HepG2 (cell line): Measurements from ENCODE around the gene GRIK5. TPM values are rescaled to one million over a fixed set of nuclear protein-coding genes. Genes with fewer than 3 reads are reported as not detected.

ENCODE experiments used
- ATAC-seq: fragments of 200-7000 bp; cut with Tn5 transposase; 3 replicates; pipeline ENCODE4 v1.9.1; 2020; ENCODE audit warnings: mild to moderate bottlenecking, moderate library complexity
- BruUV-seq: library from RNA; stranded (reverse); fragments of 400-500 nt; replicated peaks from 2 replicates; lab custom pipeline; 2021; lab: Mats Ljungman, UMichigan
- CTCF ChIA-PET: fragments of 300-600 bp; formaldehyde crosslinking; extraction: SDS; loops from one replicate; lab custom pipeline; 2021; ENCODE audit warnings: low total read pairs, inconsistent platforms, low intra/inter-chr PET ratio; lab: Yijun Ruan, JAX
- POLR2A ChIA-PET: fragments of 350-600 bp; sonication (Branson Sonifier 250); formaldehyde crosslinking; loops from one replicate; lab custom pipeline; 2020; ENCODE audit warnings: antibody characterized with exemption, inconsistent platforms; lab: Yijun Ruan, JAX
- DNase-seq: peaks from one replicate; pipeline ENCODE4 v3.0.0-alpha.2; 2015; ENCODE audit warnings: low spot score
- FAIRE-seq: peaks from 3 replicates; lab custom pipeline; 2011; peaks lifted over from hg19 to GRCh38; lab: Jason Lieb, UNC
- H2AFZ ChIP-seq: one replicate; pipeline ENCODE4 v1.6.1; 2011; ENCODE audit warnings: low read length, inconsistent platforms
- H3K27ac ChIP-seq: fragments of 300-600 bp; 3 replicates; pipeline ENCODE4 v1.8.0; 2011; ENCODE audit warnings: mixed run types, mild to moderate bottlenecking, mixed read lengths, low read length, inconsistent platforms; ENCODE audit not compliant: insufficient read depth; ENCODE audit errors: extremely low read length
- H3K27me3 ChIP-seq, 2 experiments: fragments of 200-600 bp in 1 of 2; 2 replicates in 1 of 2; 3 replicates in 1 of 2; pipeline versions ENCODE4 v1.6.0 to v1.8.0; 2011; ENCODE audit warnings: low read length in 2 of 2, mild to moderate bottlenecking in 2 of 2, moderate library complexity in 2 of 2, inconsistent platforms in 1 of 2; ENCODE audit not compliant: insufficient read depth in 2 of 2, control insufficient read depth in 1 of 2
- H3K36me3 ChIP-seq, 2 experiments: fragments of 200-600 bp in 1 of 2; replicated peaks in 1 of 2; 2 replicates in 1 of 2; 3 replicates in 1 of 2; pipeline versions ENCODE4 v1.5.1 to v1.8.0; 2011; ENCODE audit warnings: low read length in 2 of 2, inconsistent platforms in 1 of 2; ENCODE audit not compliant: insufficient read depth in 2 of 2, control insufficient read depth in 1 of 2
- H3K4me1 ChIP-seq: 2 replicates; pipeline ENCODE4 v1.5.1; 2012; ENCODE audit warnings: low read length, inconsistent platforms; ENCODE audit not compliant: insufficient read depth
- H3K4me2 ChIP-seq: 2 replicates; pipeline ENCODE4 v1.6.0; 2011; ENCODE audit warnings: low read depth, low read length, inconsistent platforms
- H3K4me3 ChIP-seq, 3 experiments: fragments of 200-600 bp in 1 of 3; sonication (generic), shearing (Covaris generic) in 1 of 3; replicated peaks in 1 of 3; 2 replicates each; pipeline ENCODE4 v1.5.1; 2011 to 2016; ENCODE audit warnings: low read length in 3 of 3, inconsistent platforms in 2 of 3, low read depth in 2 of 3, mild to moderate bottlenecking in 2 of 3, control low read depth in 1 of 3, mixed read lengths in 1 of 3; ENCODE audit not compliant: insufficient read depth in 1 of 3
- H3K79me2 ChIP-seq: one replicate; pipeline ENCODE4 v1.6.1; 2011; ENCODE audit warnings: low read length, inconsistent platforms; ENCODE audit not compliant: insufficient read depth
- H3K9ac ChIP-seq: 2 replicates; pipeline ENCODE4 v1.6.0; 2011; ENCODE audit warnings: mild to moderate bottlenecking, low read depth, low read length, inconsistent platforms; ENCODE audit not compliant: insufficient read depth
- H3K9me3 ChIP-seq: 2 replicates; pipeline ENCODE4 v1.5.1; 2012; ENCODE audit warnings: mild to moderate bottlenecking, low read length
- H4K20me1 ChIP-seq: 2 replicates; pipeline ENCODE4 v1.6.0; 2011; ENCODE audit warnings: inconsistent platforms, mild to moderate bottlenecking, low read length, moderate library complexity; ENCODE audit not compliant: insufficient read depth
- CTCF ChIP-seq: sonication (generic); formaldehyde crosslinking; IDR thresholded peaks from 2 replicates; pipeline ENCODE4 v1.5.0; 2020; ENCODE audit warnings: mild to moderate bottlenecking, missing genetic modification reagents, moderate library complexity
- FOXM1 ChIP-seq: sonication (generic); formaldehyde crosslinking; IDR thresholded peaks from 2 replicates; pipeline ENCODE4 v1.5.0; 2020; ENCODE audit warnings: missing genetic modification reagents
- HNF4A ChIP-seq: sonication (generic); formaldehyde crosslinking; IDR thresholded peaks from 2 replicates; pipeline ENCODE4 v1.4.0; 2020; ENCODE audit warnings: missing genetic modification reagents
- MYC ChIP-seq: sonication (generic); formaldehyde crosslinking; IDR thresholded peaks from 2 replicates; pipeline ENCODE4 v1.9.0; 2021; ENCODE audit warnings: missing genetic modification reagents, borderline replicate concordance
- THYN1 ChIP-seq: sonication (generic); formaldehyde crosslinking; IDR thresholded peaks from 2 replicates; pipeline ENCODE4 v1.8.1; 2023; ENCODE audit warnings: low read depth, mild to moderate bottlenecking, moderate library complexity, missing genetic modification reagents, borderline replicate concordance
- ZBTB46 ChIP-seq: sonication (generic); formaldehyde crosslinking; IDR thresholded peaks from 2 replicates; pipeline ENCODE4 v1.4.0; 2020; ENCODE audit warnings: mild to moderate bottlenecking, missing genetic modification reagents, borderline replicate concordance
- ZNF432 ChIP-seq: sonication (generic); formaldehyde crosslinking; IDR thresholded peaks from 2 replicates; pipeline ENCODE4 v1.5.0; 2020; ENCODE audit warnings: missing genetic modification reagents, mild to moderate bottlenecking, borderline replicate concordance
- WGBS: methylation state at CpG from one replicate; pipeline ENCODE4 v1.1.6; 2017; ENCODE audit warnings: low lambda C conversion rate; 5-methylcytosine and 5-hydroxymethylcytosine counted together
- in situ Hi-C: cut with HindIII; loops from 2 replicates; pipeline ENCODE4 v1.10.0; 2017; ENCODE audit warnings: low pct_unique_long_range_greater_than_20kb; ENCODE audit not compliant: extremely low pct_ligation_motif_present
- intact Hi-C: fragments of 100-400 bp; cut with micrococcal nuclease; formaldehyde crosslinking; loops from one replicate; pipeline ENCODE4 v1.10.0; 2022; ENCODE audit not compliant: unreplicated experiment
- polyA plus RNA-seq, 8 experiments: library from polyadenylated mRNA; depleted of rRNA in 3 of 8; stranded (reverse) in 7 of 8; unstranded in 1 of 8; fragments of >200 nt; fragmentation: Illumina TruSeq in 4 of 8; extraction: Trizol in 4 of 8; gene quantifications; 2 replicates each; pipeline versions ENCODE4 v1.2.1 to v1.2.3, GENCODE V29; 2011 to 2016; ENCODE audit warnings: low read depth in 4 of 8, missing spikeins in 1 of 8, mixed read lengths in 1 of 8; ENCODE audit not compliant: insufficient read depth in 1 of 8
- total RNA-seq, 5 experiments: library from RNA; depleted of rRNA; stranded (reverse); fragments of >200 nt; fragmentation: Illumina TruSeq; extraction: Trizol; gene quantifications; 2 replicates each; pipeline ENCODE4 v1.2.3, GENCODE V29; 2016; ENCODE audit warnings: low read depth in 1 of 5
- TF ChIP-seq, protein P1 (sequence below): sonication (generic); formaldehyde crosslinking; IDR thresholded peaks from 2 replicates; pipeline ENCODE4 v1.5.0; 2020; ENCODE audit warnings: mild to moderate bottlenecking, missing genetic modification reagents
- TF ChIP-seq, protein P2 (sequence below): sonication (generic); formaldehyde crosslinking; IDR thresholded peaks from 2 replicates; pipeline ENCODE4 v1.5.1; 2020; ENCODE audit warnings: mild to moderate bottlenecking, missing genetic modification reagents, moderate library complexity

GRIK5 gene
- total and polyA plus RNA-seq, 2 of the 13 experiments (the other 11 are each of a cell fraction or from before 2014, with no cell fraction given): not detected

GRCh38 chr19:42078538-42079275, 8.7 kb upstream of the GRIK5 start:
- peaks cover 24 to 26% of the 10 kb centered on the region in 2 experiments; a peak in 4 of 5 replicates for H3K36me3 ChIP-seq
- peaks cover 22% of the 10 kb centered on the region for H3K79me2 ChIP-seq
- no peak overlapping the region for H3K27ac ChIP-seq
- ChIA-PET POLR2A (no interaction called here), CTCF (no interaction called here)
- no TSS peak for BruUV-seq
- H3K4me1 ChIP-seq: peaks cover 43% of the 10 kb centered on the region
- no peak overlapping the region for H3K9ac ChIP-seq
- no peak overlapping the region for H3K4me3 ChIP-seq
- H2AFZ ChIP-seq: no peak overlapping the region
- FAIRE-seq (no peak), DNase-seq (no peak), ATAC-seq (no peak)
- intact Hi-C loops: no loop called here
- H3K27me3 ChIP-seq: no peaks in the 10 kb centered on the region; a peak in 1 of 5 replicates
- WGBS: 90% methylated on average over 2 of the region's 15 CpGs
- peaks cover 26% of the 10 kb centered on the region for H4K20me1 ChIP-seq
- H3K4me2 ChIP-seq: no peak overlapping the region
- no peaks in the 10 kb centered on the region for H3K9me3 ChIP-seq
- in situ Hi-C loops: no loop called here
- TF ChIP-seq MYC (CRISPR knock-in tag) (0 out of 2 replicates have a peak, but pooled peaks have one; percentile 30), CTCF (CRISPR knock-in tag) (no peak), THYN1 (CRISPR knock-in tag) (no peak), ZBTB46 (CRISPR knock-in tag) (no peak), HNF4A (CRISPR knock-in tag) (peak; percentile 28), FOXM1 (no peak), ZNF432 (CRISPR knock-in tag) (no peak)
- TF ChIP-seq, protein P1, sequence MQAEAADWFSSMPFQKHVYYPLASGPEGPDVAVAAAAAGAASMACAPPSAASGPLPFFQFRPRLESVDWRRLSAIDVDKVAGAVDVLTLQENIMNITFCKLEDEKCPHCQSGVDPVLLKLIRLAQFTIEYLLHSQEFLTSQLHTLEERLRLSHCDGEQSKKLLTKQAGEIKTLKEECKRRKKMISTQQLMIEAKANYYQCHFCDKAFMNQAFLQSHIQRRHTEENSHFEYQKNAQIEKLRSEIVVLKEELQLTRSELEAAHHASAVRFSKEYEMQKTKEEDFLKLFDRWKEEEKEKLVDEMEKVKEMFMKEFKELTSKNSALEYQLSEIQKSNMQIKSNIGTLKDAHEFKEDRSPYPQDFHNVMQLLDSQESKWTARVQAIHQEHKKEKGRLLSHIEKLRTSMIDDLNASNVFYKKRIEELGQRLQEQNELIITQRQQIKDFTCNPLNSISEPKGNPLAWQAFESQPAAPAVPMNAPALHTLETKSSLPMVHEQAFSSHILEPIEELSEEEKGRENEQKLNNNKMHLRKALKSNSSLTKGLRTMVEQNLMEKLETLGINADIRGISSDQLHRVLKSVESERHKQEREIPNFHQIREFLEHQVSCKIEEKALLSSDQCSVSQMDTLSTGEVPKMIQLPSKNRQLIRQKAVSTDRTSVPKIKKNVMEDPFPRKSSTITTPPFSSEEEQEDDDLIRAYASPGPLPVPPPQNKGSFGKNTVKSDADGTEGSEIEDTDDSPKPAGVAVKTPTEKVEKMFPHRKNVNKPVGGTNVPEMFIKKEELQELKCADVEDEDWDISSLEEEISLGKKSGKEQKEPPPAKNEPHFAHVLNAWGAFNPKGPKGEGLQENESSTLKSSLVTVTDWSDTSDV: no peak
- TF ChIP-seq, protein P2, sequence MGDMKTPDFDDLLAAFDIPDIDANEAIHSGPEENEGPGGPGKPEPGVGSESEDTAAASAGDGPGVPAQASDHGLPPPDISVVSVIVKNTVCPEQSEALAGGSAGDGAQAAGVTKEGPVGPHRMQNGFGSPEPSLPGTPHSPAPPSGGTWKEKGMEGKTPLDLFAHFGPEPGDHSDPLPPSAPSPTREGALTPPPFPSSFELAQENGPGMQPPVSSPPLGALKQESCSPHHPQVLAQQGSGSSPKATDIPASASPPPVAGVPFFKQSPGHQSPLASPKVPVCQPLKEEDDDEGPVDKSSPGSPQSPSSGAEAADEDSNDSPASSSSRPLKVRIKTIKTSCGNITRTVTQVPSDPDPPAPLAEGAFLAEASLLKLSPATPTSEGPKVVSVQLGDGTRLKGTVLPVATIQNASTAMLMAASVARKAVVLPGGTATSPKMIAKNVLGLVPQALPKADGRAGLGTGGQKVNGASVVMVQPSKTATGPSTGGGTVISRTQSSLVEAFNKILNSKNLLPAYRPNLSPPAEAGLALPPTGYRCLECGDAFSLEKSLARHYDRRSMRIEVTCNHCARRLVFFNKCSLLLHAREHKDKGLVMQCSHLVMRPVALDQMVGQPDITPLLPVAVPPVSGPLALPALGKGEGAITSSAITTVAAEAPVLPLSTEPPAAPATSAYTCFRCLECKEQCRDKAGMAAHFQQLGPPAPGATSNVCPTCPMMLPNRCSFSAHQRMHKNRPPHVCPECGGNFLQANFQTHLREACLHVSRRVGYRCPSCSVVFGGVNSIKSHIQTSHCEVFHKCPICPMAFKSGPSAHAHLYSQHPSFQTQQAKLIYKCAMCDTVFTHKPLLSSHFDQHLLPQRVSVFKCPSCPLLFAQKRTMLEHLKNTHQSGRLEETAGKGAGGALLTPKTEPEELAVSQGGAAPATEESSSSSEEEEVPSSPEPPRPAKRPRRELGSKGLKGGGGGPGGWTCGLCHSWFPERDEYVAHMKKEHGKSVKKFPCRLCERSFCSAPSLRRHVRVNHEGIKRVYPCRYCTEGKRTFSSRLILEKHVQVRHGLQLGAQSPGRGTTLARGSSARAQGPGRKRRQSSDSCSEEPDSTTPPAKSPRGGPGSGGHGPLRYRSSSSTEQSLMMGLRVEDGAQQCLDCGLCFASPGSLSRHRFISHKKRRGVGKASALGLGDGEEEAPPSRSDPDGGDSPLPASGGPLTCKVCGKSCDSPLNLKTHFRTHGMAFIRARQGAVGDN (CRISPR knock-in tag): peak; percentile 52; the same call in 1 of the 2 replicates
